OCI-LY7 (cell line): Measurements from ENCODE around the gene BRSK2. TPM values are rescaled to one million over a fixed set of nuclear protein-coding genes. Genes with fewer than 3 reads are reported as not detected.

Source experiments
- BruUV-seq: library from RNA; stranded (reverse); fragments of 400-500 nt; replicated peaks from 2 replicates; lab custom pipeline; 2021; lab: Mats Ljungman, UMichigan
- CTCF ChIA-PET: fragments of 300-600 bp; sonication (Branson Sonifier 250); formaldehyde crosslinking; loops from one replicate; lab custom pipeline; 2022; ENCODE audit warnings: antibody characterized with exemption; ENCODE audit not compliant: unreplicated experiment; lab: Charles Lee
- POLR2A ChIA-PET: fragments of 300-600 bp; sonication (Branson Sonifier 250); formaldehyde crosslinking; loops from one replicate; lab custom pipeline; 2022; ENCODE audit warnings: antibody characterized with exemption; lab: Charles Lee
- DNase-seq: peaks from one replicate; pipeline ENCODE4 v3.0.0-alpha.2; 2015; ENCODE audit warnings: low spot score
- H2AFZ ChIP-seq: fragments of 200-600 bp; sonication (generic), shearing (Covaris generic); 2 replicates; pipeline ENCODE4 v1.6.1; 2014; ENCODE audit warnings: mild to moderate bottlenecking, antibody characterized with exemption, low read length, moderate library complexity
- H3K27ac ChIP-seq: fragments of 200-600 bp; sonication (generic); 2 replicates; pipeline ENCODE4 v1.5.1; 2014; ENCODE audit warnings: mixed run types, low read depth, mild to moderate bottlenecking, moderate library complexity, low read length, inconsistent platforms; ENCODE audit not compliant: poor library complexity, severe bottlenecking
- H3K36me3 ChIP-seq: fragments of 200-600 bp; sonication (generic); 2 replicates; pipeline ENCODE4 v1.6.1; 2014; ENCODE audit warnings: mild to moderate bottlenecking, antibody characterized with exemption, low read length, moderate library complexity, mixed read lengths; ENCODE audit not compliant: insufficient read depth
- H3K4me1 ChIP-seq: fragments of 200-600 bp; sonication (generic); 2 replicates; pipeline ENCODE4 v1.5.1; 2014; ENCODE audit warnings: mild to moderate bottlenecking, low read length; ENCODE audit not compliant: insufficient read depth, poor library complexity, severe bottlenecking
- H3K4me2 ChIP-seq: fragments of 200-600 bp; sonication (generic); 2 replicates; pipeline ENCODE4 v1.6.1; 2014; ENCODE audit warnings: mild to moderate bottlenecking, low read length
- H3K4me3 ChIP-seq: fragments of 200-600 bp; sonication (generic); 2 replicates; pipeline ENCODE4 v1.5.1; 2014; ENCODE audit warnings: mild to moderate bottlenecking, low read depth, low read length; ENCODE audit not compliant: poor library complexity, severe bottlenecking
- H3K79me2 ChIP-seq: fragments of 200-600 bp; sonication (generic); 2 replicates; pipeline ENCODE4 v1.6.1; 2016; ENCODE audit warnings: low read depth, mild to moderate bottlenecking, low read length, moderate library complexity, mixed read lengths; ENCODE audit not compliant: insufficient read depth
- H3K9me2 ChIP-seq: fragments of 200-600 bp; sonication (generic); 2 replicates; pipeline ENCODE4 v1.6.1; 2016; ENCODE audit warnings: mild to moderate bottlenecking, low read length, mixed read lengths; ENCODE audit not compliant: insufficient read depth
- H3K9me3 ChIP-seq: fragments of 200-600 bp; sonication (generic); 2 replicates; pipeline ENCODE4 v1.6.1; 2014; ENCODE audit warnings: mild to moderate bottlenecking, mixed run types, low read length, mixed read lengths
- H4K20me1 ChIP-seq: fragments of 200-600 bp; sonication (generic); 2 replicates; pipeline ENCODE4 v1.6.1; 2014; ENCODE audit warnings: mild to moderate bottlenecking, antibody characterized with exemption, low read length, moderate library complexity, mixed read lengths; ENCODE audit not compliant: insufficient read depth
- EZH2phosphoT487 ChIP-seq: fragments of 200-600 bp; sonication (generic); IDR thresholded peaks from 2 replicates; pipeline ENCODE4 v1.6.1; 2018; ENCODE audit warnings: low read depth, borderline replicate concordance, mild to moderate bottlenecking, mixed run types, antibody characterized with exemption, low read length, moderate library complexity, mixed read lengths
- intact Hi-C: fragments of 100-400 bp; cut with micrococcal nuclease; formaldehyde crosslinking; loops from one replicate; pipeline ENCODE4 v1.10.0; 2022; ENCODE audit not compliant: unreplicated experiment
- total RNA-seq, 2 experiments: library from RNA; depleted of rRNA in 1 of 2; stranded (reverse); fragments of >200 nt in 1 of 2; shearing (Covaris generic) in 1 of 2; gene quantifications; 2 replicates each; pipeline ENCODE4 v1.2.3, GENCODE V29; 2014 to 2022
- TF ChIP-seq, protein P1 (sequence below): fragments of 200-600 bp; sonication (generic); conservative IDR thresholded peaks from 2 replicates; pipeline ENCODE4 v1.5.1; 2014; ENCODE audit warnings: mild to moderate bottlenecking, antibody characterized with exemption, low read length, moderate library complexity, mixed read lengths

Gene BRSK2
- total RNA-seq, 2 experiments from 2014 or later = not detected

DNA sequence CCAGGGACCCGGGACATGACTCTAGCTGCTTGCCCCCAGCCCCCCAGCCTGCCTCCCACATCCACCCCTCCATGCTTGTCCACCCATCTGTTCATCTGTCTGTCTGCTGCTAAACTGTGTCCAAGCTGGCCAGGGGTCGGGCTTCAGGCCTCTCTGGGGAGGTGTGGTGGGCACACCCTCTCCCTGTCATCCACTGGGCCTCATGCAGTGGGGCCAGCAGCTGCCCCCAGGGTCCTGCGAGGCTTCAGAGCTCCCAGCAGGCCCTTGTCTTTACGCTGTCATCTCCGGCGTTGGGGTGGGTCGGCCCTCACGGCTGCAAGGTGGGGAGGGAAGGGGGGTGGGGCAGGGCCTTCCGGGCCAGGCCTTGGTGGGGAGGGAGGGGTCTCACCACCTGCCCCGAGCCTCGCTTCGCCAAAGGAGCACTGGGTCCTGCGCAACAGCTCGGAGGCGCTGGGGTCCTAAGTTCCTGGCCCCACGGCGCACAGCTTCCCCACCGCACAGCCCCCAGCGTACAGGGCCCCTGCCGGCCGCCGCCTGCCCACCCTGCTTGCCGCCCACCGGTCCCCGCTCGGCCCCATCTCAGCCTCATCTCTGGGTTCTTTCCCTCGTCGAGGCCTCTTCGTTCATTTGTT lies 70.1 kb downstream of the BRSK2 start:
- TF ChIP-seq EZH2phosphoT487 = no peak
- TF ChIP-seq, protein P1, sequence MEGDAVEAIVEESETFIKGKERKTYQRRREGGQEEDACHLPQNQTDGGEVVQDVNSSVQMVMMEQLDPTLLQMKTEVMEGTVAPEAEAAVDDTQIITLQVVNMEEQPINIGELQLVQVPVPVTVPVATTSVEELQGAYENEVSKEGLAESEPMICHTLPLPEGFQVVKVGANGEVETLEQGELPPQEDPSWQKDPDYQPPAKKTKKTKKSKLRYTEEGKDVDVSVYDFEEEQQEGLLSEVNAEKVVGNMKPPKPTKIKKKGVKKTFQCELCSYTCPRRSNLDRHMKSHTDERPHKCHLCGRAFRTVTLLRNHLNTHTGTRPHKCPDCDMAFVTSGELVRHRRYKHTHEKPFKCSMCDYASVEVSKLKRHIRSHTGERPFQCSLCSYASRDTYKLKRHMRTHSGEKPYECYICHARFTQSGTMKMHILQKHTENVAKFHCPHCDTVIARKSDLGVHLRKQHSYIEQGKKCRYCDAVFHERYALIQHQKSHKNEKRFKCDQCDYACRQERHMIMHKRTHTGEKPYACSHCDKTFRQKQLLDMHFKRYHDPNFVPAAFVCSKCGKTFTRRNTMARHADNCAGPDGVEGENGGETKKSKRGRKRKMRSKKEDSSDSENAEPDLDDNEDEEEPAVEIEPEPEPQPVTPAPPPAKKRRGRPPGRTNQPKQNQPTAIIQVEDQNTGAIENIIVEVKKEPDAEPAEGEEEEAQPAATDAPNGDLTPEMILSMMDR = no peak
- Histone ChIP-seq H3K9me2 (no peaks in the 10 kb centered on the region), H3K4me3 (no peak overlapping the region), H2AFZ (no peak overlapping the region), H3K4me2 (no peak overlapping the region), H4K20me1 (no peaks in the 10 kb centered on the region), H3K79me2 (no peaks in the 10 kb centered on the region), H3K4me1 (no peaks in the 10 kb centered on the region), H3K36me3 (no peaks in the 10 kb centered on the region), H3K27ac (no peak overlapping the region), H3K9me3 (no peaks in the 10 kb centered on the region)
- POLR2A ChIA-PET = no interaction called here
- intact Hi-C loops = no loop called here
- BruUV-seq = no TSS peak
- CTCF ChIA-PET = interaction anchor here (0.6 kb wide), 1 partner anchor 61 kb away, joined by 5 read pairs; no protein-coding TSS in a partner anchor
- no peak for DNase-seq

DNA sequence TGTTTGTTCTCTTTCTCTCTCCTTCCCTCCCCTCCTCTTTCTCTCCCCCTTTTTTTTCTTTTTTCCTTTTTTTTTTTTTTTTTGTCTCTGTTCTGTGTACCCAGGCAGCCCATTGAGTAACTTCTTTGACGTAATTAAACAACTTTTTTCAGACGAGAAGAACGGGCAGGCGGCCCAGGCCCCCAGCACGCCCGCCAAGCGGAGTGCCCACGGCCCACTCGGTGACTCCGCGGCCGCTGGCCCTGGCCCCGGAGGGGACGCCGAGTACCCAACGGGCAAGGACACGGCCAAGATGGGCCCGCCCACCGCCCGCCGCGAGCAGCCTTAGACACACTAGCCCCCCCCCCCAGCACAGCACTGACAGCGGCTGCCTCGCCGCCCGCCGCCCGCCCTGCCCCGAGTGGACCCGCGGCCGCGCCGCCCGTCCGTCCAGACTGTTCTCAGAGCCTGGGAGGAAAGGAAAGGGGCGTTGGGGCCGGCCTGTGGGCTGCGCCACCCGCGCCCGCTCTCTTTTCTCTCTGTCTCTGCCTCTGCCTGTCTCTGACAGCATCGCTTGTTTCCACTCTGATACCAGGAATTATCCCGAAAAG lies 70.8 kb downstream of the BRSK2 start:
- TF ChIP-seq, protein P1 = no peak
- no peak for TF ChIP-seq EZH2phosphoT487
- Histone ChIP-seq H2AFZ (no peak overlapping the region), H3K9me2 (no peaks in the 10 kb centered on the region), H3K4me2 (no peak overlapping the region), H4K20me1 (no peaks in the 10 kb centered on the region), H3K79me2 (no peaks in the 10 kb centered on the region), H3K4me3 (no peak overlapping the region), H3K4me1 (no peaks in the 10 kb centered on the region), H3K36me3 (no peaks in the 10 kb centered on the region), H3K9me3 (no peaks in the 10 kb centered on the region), H3K27ac (no peak overlapping the region)
- ChIA-PET POLR2A (no interaction called here), CTCF (no interaction called here)
- no TSS peak for BruUV-seq
- intact Hi-C loops = no loop called here
- DNase-seq = no peak
